Measurements from ENCODE around the gene COMMD10.
A peak's percentile ranks its signal among the peaks of the same experiment; 100 is the strongest.

Gene COMMD10

GRCh38 chr5:116225281-116225922, 140.6 kb downstream of the COMMD10 start:
- no peak for DNase-seq

DNA sequence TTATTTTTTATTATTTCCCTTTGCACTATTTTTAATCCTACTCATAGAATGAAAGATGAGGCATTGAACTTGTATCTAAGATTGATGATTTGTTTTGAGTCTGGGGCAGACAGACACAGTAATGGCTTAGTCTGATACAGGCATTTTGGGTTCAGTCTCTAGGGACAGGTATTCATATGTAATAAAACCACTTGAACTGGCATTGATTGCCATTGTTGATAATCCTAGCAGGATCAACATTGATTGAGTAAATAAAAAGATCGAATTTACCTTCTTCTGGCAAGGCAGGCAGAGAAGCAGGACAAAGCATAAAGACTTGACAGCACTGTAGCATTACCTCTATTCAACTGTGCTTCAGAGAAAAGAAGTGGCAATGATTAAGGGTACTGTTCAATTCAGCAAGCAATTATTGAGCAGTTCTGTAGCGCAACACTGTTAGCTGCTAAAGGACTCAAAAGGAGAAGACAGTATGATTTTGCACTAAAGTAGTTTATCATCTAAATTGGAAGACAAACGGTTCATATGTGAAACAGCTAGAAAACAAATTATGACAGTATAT, 144.4 kb downstream of the COMMD10 start:
- DNase-seq, result no peak

- DNase-seq, result no peak
These were observed 146.5 kb downstream of the COMMD10 start for GRCh38 chr5:116231288-116231687.

GRCh38 chr5:116234681-116235080, 149.9 kb downstream of the COMMD10 start:
- DNase-seq, result no peak

DNA sequence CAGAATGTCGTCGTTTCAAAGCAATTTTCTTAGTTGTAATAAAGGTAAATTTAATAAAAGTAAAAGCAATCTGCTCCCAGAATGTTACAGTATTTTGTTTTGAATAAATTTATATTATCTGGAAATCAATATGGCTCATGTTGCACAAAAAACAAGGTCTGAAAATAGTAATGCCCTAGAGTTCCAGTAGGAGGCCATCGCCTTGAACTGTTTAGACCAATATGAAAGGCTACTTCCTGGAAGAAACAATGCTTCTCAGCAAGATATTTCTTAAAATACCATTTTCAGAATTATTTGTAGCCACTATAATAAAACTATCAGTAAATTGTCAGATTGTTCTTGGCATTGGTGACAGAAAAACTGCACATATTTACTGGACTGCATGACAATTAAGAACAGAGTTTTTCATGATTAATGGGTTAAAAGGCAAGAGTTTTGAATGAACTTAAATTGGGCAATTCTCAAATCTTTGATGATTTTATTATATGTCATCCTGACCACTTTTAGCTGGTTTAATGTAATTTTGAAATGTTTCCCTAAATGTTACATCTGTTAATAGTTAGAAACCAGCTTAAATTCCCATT, 153.2 kb downstream of the COMMD10 start:
- peak; percentile 69 for DNase-seq

- peak; percentile 68 for DNase-seq
These were observed 157.5 kb downstream of the COMMD10 start for GRCh38 chr5:116242343-116242742.

DNA sequence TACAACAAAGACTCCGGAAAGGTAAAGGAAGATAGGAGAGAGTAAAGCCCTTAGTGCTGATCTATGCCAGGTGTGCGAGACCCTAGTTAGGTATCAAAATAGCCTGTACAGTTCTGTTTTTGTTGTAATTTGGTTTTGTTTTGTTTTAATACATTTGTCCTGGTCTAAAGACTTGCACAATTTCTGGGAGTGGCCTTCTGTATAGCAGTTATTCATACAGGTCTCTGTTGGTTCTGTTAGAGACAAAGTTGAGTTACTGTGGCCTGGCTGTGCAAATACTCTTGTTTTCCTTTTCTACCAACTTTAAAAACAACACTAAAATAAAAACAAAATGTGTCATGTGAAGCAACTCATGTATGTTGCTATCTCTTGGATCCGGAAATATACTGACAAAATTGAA, 163.6 kb downstream of the COMMD10 start:
- no peak for DNase-seq

DNA sequence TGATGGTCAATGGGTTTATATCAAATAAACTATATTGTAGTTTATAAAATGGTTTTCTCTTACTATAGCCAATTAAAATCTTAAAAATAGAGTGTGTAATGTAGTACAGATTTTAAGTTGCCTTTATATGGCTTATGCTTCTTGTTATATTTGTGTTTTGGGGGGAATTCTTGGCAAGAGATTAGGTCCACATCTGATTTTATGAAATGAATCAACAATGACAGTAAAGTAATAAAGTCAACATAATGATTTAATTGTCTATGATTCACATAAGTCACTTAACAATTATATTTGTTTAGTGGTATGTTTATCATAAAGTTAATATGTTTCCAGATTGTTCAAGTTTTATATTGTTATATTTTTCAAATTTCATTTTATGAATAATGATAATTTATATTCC, 164.8 kb downstream of the COMMD10 start:
- no peak for DNase-seq

DNA sequence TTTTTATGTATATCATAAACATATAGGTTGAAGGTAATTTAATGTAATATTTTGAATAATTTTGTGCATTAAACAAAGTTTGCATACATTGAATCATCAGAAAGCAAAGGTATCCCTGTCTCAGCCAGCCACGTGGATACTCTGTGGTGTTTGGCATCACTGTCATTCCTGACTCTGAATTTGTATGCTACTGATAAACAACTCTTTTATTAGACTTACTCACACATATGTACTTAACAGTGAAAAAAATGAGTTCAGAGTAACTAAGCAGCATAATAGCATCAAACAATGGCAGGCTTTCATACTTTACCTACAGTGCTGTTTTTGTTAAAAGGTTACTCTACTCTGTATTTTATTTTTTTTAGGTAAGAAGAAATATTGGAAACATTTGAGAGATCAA, 171.9 kb downstream of the COMMD10 start:
- no peak for DNase-seq

GRCh38 chr5:116265471-116265870, 180.6 kb downstream of the COMMD10 start:
- DNase-seq, result no peak

DNA sequence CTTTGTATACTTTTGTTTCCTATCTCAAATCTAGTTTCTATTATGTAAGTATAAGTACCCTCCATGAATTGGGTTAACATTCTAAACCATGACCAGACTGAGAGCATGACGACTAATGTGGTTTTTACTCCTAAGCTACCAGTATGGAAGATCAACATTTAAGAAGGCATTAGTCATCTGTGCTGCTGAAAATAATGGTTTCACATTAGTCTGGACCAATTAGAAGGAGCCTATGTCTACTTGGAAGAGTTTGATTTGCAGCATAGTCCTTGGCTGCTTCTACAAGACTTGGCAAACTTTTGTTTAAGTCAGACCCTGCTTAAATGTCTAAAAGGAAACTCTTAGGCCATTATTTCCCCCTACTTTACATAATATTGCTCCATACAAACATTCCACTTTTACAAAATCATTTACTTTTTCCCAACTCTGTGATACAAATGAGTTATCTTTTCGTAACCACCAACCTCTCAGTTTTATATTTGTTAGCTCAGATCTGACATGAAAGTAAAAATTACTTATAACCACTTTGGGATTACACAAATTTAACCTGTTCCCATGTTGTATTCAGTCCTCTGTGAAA, 186.7 kb downstream of the COMMD10 start:
- DNase-seq, result peak; percentile 49

GRCh38 chr5:116272281-116272941, 187.6 kb downstream of the COMMD10 start:
- no peak for DNase-seq

DNA sequence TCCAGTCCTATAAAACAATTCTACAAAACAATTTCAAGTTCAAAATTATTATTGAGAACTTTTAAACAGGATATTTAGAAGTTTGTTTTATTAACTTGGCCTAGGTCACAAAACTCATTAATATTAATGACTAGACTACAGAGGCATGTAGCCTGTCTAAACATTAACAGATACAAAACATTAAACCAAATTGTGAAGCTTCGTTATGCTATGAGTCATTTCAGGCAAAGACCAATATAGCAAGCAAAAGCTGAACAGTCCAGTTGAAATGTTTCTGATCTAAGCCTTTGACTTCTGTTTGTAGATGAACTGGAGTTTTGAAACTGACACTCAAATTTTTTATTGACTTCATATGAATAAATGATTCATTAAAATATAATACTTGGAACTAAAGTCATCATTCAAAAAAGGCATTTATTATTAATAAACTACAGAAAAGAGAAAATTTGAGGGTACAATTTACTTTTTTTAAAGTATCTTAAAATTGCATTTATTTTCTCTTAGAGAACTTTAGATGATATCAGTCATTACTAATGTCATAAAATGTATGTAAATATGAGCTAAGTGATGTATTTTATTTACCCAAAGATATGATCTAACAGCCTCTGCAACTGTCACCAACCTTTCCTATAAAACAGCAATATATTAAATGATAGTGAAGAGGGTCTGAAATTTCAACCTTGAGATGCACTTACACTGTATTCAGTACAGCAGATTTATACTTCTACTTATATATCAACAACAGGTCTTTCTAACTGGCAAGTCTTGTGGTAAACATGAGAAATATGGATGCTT, 188.8 kb downstream of the COMMD10 start:
- peak; percentile 22 for DNase-seq

DNA sequence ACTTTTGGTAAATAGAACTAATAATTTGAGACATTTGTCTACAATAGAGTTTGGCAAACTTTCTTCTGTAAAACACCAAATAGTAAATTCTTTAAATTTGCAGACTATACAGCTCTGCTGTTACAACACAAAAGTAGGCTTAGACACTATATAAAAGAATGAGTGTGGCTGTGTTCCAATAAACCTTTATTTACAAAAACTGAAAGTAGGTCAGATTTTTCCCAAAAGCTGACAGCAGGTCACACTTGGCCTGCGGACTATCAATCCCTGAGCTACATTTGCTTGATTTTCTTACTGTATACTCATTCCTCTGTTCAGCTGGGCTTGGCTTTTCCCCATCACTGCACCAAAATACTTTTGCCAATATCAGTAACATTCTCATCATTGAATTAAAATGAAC, 189.4 kb downstream of the COMMD10 start:
- DNase-seq, result no peak

DNA sequence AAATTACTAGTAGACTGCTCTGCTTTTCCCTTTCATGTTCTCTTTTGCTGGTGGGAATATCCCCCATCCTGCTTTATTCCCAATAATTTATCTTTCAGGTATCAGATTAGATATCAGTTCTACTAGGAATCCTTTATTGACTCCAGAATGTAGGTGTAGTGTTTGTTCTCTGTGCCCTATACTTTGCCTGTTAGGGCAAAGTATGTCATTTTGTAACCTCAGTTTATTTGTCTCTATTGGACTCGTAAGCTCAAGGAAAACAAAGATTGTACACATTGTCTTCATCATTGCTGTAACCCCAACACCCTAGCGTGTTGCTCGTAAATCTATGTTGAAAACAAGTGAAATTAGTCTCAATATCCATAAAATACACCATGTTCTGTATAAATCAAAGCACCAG, 190.5 kb downstream of the COMMD10 start:
- DNase-seq, result no peak

GRCh38 chr5:116276952-116277351, 192.1 kb downstream of the COMMD10 start:
- DNase-seq, result no peak

DNA sequence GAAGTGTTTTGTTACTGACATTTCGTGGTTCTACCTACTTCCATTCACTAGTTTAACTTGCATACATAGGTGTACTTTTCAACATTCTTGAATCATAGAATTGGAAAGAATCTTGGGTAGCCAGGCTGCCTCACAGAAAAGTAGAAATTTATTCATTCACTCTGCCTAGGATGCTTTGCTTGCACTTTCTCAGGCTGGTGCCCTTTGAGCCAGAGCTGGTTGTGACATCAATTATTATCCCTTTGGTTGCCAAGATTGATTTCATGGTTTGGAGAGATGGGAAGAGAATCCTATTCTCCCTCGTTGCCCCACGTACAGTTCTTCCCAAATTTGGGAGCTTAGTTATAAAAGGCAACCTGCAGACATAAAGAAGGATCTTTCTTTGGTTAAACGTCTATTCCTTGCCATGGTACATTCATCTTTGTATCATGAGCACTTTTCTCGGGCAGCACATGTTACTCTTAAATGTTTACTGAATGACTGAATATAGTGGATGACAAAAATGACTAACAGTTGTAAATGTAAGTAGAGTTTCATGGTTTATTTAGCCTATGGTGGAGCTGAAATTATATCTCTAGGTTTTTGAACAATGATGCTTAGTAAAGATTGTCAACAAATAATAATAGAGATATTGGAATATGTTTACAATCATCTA, 195.5 kb downstream of the COMMD10 start:
- DNase-seq, result no peak

DNA sequence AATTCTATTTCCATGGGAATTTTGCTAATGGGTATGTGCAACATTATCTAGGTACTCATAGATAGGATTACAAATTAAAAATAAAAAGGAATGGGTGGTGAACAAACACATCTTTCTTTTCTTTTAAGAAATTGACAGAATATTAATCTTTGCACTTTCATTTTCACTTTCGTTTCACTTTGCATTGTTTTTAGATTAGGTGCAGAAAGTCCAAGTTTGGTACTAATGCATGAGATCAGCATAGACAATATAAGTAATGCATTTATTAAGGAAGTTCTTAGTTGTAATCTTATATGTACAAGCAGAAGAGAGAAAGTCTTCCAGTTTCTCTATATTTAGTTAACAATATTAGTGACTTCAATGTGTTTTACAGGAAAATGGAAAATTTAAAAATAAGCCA, 196.5 kb downstream of the COMMD10 start:
- no peak for DNase-seq

- DNase-seq, result no peak
These were observed 203.7 kb downstream of the COMMD10 start for GRCh38 chr5:116288524-116288923.

GRCh38 chr5:116289276-116289675, 204.5 kb downstream of the COMMD10 start:
- no peak for DNase-seq

DNA sequence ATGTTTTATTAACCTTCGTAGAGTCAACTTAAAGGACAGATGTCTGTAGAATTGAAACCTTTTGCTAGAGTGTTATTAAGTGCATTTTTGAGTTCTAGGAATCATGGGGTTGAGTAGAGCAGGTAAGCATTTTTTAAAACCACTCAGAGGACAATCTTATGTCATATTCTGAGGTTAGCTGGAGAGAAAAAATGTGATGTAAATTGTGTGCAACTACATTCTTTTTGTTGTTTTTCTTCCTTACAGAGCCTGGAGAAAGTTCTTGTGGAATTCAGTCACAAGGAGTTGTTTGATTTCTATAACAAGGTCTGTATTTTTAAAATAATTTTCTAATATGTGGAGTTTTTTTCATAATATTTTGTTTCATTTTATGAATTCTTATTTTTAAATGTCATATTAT, 206.4 kb downstream of the COMMD10 start:
- DNase-seq, result peak; percentile 43

DNA sequence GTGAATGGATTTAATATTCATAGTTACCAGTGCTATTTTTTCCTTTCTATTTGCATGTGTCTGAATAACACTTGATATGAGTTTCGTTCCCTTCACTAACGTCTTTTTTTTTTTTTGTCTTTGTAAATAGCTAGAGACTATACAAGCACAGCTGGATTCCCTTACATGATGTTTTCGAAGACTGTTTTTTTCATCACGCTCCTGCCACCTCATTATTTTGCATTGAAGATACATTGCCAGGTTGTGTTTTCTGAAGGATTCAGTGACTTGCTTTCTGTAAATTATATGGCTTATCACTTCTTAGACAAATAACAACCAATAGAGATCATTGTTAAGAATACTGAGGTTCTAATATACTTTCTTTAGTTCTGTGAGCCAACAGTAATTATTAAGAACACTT, 207.5 kb downstream of the COMMD10 start:
- DNase-seq, result no peak

Measured in fibroblast of skin of right quadriceps (primary cell).